ENCODE results near the gene PGAM2. TPM values are rescaled to one million over a fixed set of nuclear protein-coding genes. Genes with fewer than 3 reads are reported as not detected.

The PGAM2 gene
- total RNA-seq, 1 experiment from 2014 or later: 8.7 TPM

- peaks cover 4% of the 10 kb centered on the region; the same call in 1 of the 2 replicates for H3K4me1 ChIP-seq (ENCODE audit: insufficient read depth, low read length)
- H2BK15ac ChIP-seq (ENCODE audit: low read depth, low read length): no peak overlapping the region
- no peaks in the 10 kb centered on the region for H3K79me1 ChIP-seq (ENCODE audit: insufficient read depth, low read depth, low read length, poor library complexity, severe bottlenecking)
- no peak overlapping the region for H3K18ac ChIP-seq (ENCODE audit: insufficient read length, low read depth, low read length)
- peaks cover 18% of the 10 kb centered on the region for H3K27me3 Mint-ChIP-seq (ENCODE audit: low read depth)
- no peaks in the 10 kb centered on the region; the same call in 1 of the 2 replicates for H3K27me3 ChIP-seq (ENCODE audit: insufficient read depth, low read length)
- no peak overlapping the region for H4K8ac ChIP-seq (replicated peaks; ENCODE audit: insufficient read length, low read depth, low read length)
- H4K91ac ChIP-seq (ENCODE audit: insufficient read length, low read depth, low read length): no peak overlapping the region
- no peak overlapping the region for H3K23ac ChIP-seq (ENCODE audit: insufficient read length, low read depth, low read length)
- no peak overlapping the region for H3K27ac ChIP-seq (ENCODE audit: insufficient read length, low read depth, low read length)
- no peaks in the 10 kb centered on the region for H4K20me1 ChIP-seq (ENCODE audit: control insufficient read depth, insufficient read depth, insufficient read length)
- H3K23me2 ChIP-seq (ENCODE audit: insufficient read length, low read depth, low read length, poor library complexity, severe bottlenecking): no peaks in the 10 kb centered on the region
- no CpG with 5 or more reads among the region's 4 CpGs for WGBS (ENCODE audit: extremely low coverage, insufficient read length, low lambda C conversion rate)
- no peak overlapping the region for H3K9ac ChIP-seq (ENCODE audit: extremely low read depth, insufficient read length, low read length)
- H3K9me3 ChIP-seq (ENCODE audit: control insufficient read depth, low read depth, low read length): no peaks in the 10 kb centered on the region
- peaks cover 12 to 23% of the 10 kb centered on the region in 2 experiments for H3K4me1 Mint-ChIP-seq
- H3K56ac ChIP-seq (ENCODE audit: insufficient read length, low read depth, low read length): no peak overlapping the region
- no peak overlapping the region for H3K14ac ChIP-seq (ENCODE audit: insufficient read depth, low read length)
- H3K36me3 Mint-ChIP-seq (ENCODE audit: insufficient read depth in 1 of 3, low read depth in 3 of 3): peaks cover 5 to 10% (median 7%) of the 10 kb centered on the region in 3 experiments; a peak in 5 of 7 replicates
- no peak overlapping the region for H2BK12ac ChIP-seq (ENCODE audit: insufficient read length, low read depth, low read length)
- H2AFZ ChIP-seq (ENCODE audit: low read length): no peak overlapping the region
- no peak for TF ChIP-seq CTCF (conservative IDR thresholded peaks at IDR 0.05)
- no peaks in the 10 kb centered on the region; a peak in 1 of 5 replicates for H3K9me3 Mint-ChIP-seq
- no peak overlapping the region for H3K4me2 ChIP-seq (ENCODE audit: insufficient read depth, insufficient read length, low read length)
- no peak overlapping the region for H3K27ac Mint-ChIP-seq
- no peak overlapping the region for H3T11ph ChIP-seq (ENCODE audit: low read length)
- no peak overlapping the region for H3K4ac ChIP-seq (ENCODE audit: low read depth, low read length)
- H3K79me2 ChIP-seq (ENCODE audit: insufficient read depth, low read length): no peaks in the 10 kb centered on the region
- H4K5ac ChIP-seq (ENCODE audit: insufficient read length, low read depth, low read length): no peak overlapping the region
- no peak overlapping the region for H2BK120ac ChIP-seq (ENCODE audit: low read depth, low read length, poor library complexity, severe bottlenecking)
- no peak overlapping the region for H3K4me3 Mint-ChIP-seq
- no peak for DNase-seq
- H2BK20ac ChIP-seq (ENCODE audit: low read depth, low read length, poor library complexity, severe bottlenecking): no peak overlapping the region
- no peak overlapping the region for H2AK5ac ChIP-seq (ENCODE audit: insufficient read length, low read length)
- no peak overlapping the region for H2BK5ac ChIP-seq (ENCODE audit: insufficient read length, low read length)
Observed at GRCh38 chr7:44084701-44085100, 19.3 kb upstream of the PGAM2 start.

Data from H9 (cell line).